Right renal pelvis (tissue), 4 donors: ENCODE measurements around the gene COL6A1. TPM values are rescaled to one million over a fixed set of nuclear protein-coding genes. Genes with fewer than 3 reads are reported as not detected.

Source experiments
- DNase-seq, 4 donors: peaks; one replicate each; pipeline ENCODE4 v3.0.0-alpha.2; 2013; ENCODE audit warnings: low read depth in 4 of 4, low spot score in 3 of 4, missing footprints in 1 of 4
- polyA plus RNA-seq, 4 donors: library from polyadenylated mRNA; unstranded; fragments of 120-200 nt; gene quantifications; one replicate each; pipeline ENCODE4 v1.2.1, GENCODE V29; 2013; ENCODE audit not compliant: insufficient read length in 4 of 4

COL6A1 gene
- polyA plus RNA-seq, 4 donors = 251 to 352 (median 268) TPM

GRCh38 chr21:45980697-45981096 lies 873 bp upstream of the COL6A1 start:
- no peak for DNase-seq

- no peak for DNase-seq
Measured at GRCh38 chr21:45982092-45982757, 655 bp downstream of the COL6A1 start.

- no peak for DNase-seq
Measured at GRCh38 chr21:45982758-45983648, 1.4 kb downstream of the COL6A1 start.

GRCh38 chr21:45983649-45983965 lies 2.0 kb downstream of the COL6A1 start:
- DNase-seq = no peak

GRCh38 chr21:45983981-45984551 lies 2.5 kb downstream of the COL6A1 start:
- no peak for DNase-seq

GRCh38 chr21:45984584-45985095 lies 3.1 kb downstream of the COL6A1 start:
- DNase-seq = no peak

- no peak for DNase-seq
Measured at GRCh38 chr21:45985471-45986315, 4.1 kb downstream of the COL6A1 start.

GRCh38 chr21:45986316-45987051 lies 4.9 kb downstream of the COL6A1 start:
- no peak for DNase-seq

- DNase-seq = no peak
Measured at GRCh38 chr21:45987121-45987711, 5.6 kb downstream of the COL6A1 start.

- no peak for DNase-seq
Measured at GRCh38 chr21:45988366-45989347, 7.1 kb downstream of the COL6A1 start.

GRCh38 chr21:45989355-45990048 lies 7.9 kb downstream of the COL6A1 start:
- DNase-seq = no peak

- DNase-seq = no peak
Measured at GRCh38 chr21:45990049-45990711, 8.6 kb downstream of the COL6A1 start.

GRCh38 chr21:45990741-45991605 lies 9.4 kb downstream of the COL6A1 start:
- DNase-seq = no peak

- DNase-seq = no peak
Measured at GRCh38 chr21:45991606-45992300, 10.2 kb downstream of the COL6A1 start.

- no peak for DNase-seq
Measured at GRCh38 chr21:45992301-45993209, 11.0 kb downstream of the COL6A1 start.
